H9 (cell line): ENCODE data around the gene SNX12. TPM values are rescaled to one million over a fixed set of nuclear protein-coding genes. Genes with fewer than 3 reads are reported as not detected.

Source experiments
- DNase-seq: peaks from one replicate; pipeline ENCODE4 v3.0.0-alpha.2; 2017
- H2AFZ ChIP-seq: one replicate; pipeline ENCODE4 v1.6.1; 2013; ENCODE audit warnings: mild to moderate bottlenecking, low read length, control low read depth, moderate library complexity
- H2AK5ac ChIP-seq: 2 replicates; pipeline ENCODE4 v1.6.1; 2013; ENCODE audit warnings: low read length, control low read depth, mixed read lengths; ENCODE audit not compliant: insufficient read length
- H2BK120ac ChIP-seq: one replicate; pipeline ENCODE4 v1.6.1; 2013; ENCODE audit warnings: low read depth, mild to moderate bottlenecking, low read length, control low read depth, inconsistent platforms; ENCODE audit not compliant: poor library complexity, severe bottlenecking
- H2BK12ac ChIP-seq: 2 replicates; pipeline ENCODE4 v1.6.1; 2013; ENCODE audit warnings: low read length, control low read depth, mixed read lengths, low read depth; ENCODE audit not compliant: insufficient read length
- H2BK15ac ChIP-seq: 2 replicates; pipeline ENCODE4 v1.6.1; 2013; ENCODE audit warnings: low read depth, low read length, control low read depth
- H2BK20ac ChIP-seq: one replicate; pipeline ENCODE4 v1.6.1; 2013; ENCODE audit warnings: low read depth, mild to moderate bottlenecking, low read length, control low read depth, inconsistent platforms; ENCODE audit not compliant: poor library complexity, severe bottlenecking
- H2BK5ac ChIP-seq: 2 replicates; pipeline ENCODE4 v1.6.1; 2013; ENCODE audit warnings: low read length, control low read depth, mixed read lengths; ENCODE audit not compliant: insufficient read length
- H3K14ac ChIP-seq: 2 replicates; pipeline ENCODE4 v1.6.1; 2013; ENCODE audit warnings: low read length, control low read depth; ENCODE audit not compliant: insufficient read depth
- H3K18ac ChIP-seq: 2 replicates; pipeline ENCODE4 v1.6.1; 2013; ENCODE audit warnings: low read depth, mild to moderate bottlenecking, mixed read lengths, low read length, control low read depth; ENCODE audit not compliant: insufficient read length
- H3K23ac ChIP-seq: 2 replicates; pipeline ENCODE4 v1.6.1; 2013; ENCODE audit warnings: low read length, control low read depth, mixed read lengths, low read depth; ENCODE audit not compliant: insufficient read length
- H3K23me2 ChIP-seq: 2 replicates; pipeline ENCODE4 v1.6.1; 2013; ENCODE audit warnings: low read depth, mild to moderate bottlenecking, mixed read lengths, low read length, control low read depth; ENCODE audit not compliant: insufficient read length, poor library complexity, severe bottlenecking
- H3K27ac ChIP-seq: 2 replicates; pipeline ENCODE4 v1.5.1; 2013; ENCODE audit warnings: low read length, control low read depth, mixed read lengths, low read depth; ENCODE audit not compliant: insufficient read length
- H3K27me3 ChIP-seq: 2 replicates; pipeline ENCODE4 v1.6.1; 2013; ENCODE audit warnings: low read length, control low read depth, inconsistent platforms; ENCODE audit not compliant: insufficient read depth
- H3K4ac ChIP-seq: 2 replicates; pipeline ENCODE4 v1.6.1; 2013; ENCODE audit warnings: low read depth, mild to moderate bottlenecking, control low read depth, inconsistent platforms, low read length, moderate library complexity
- H3K4me1 ChIP-seq: 2 replicates; pipeline ENCODE4 v1.6.1; 2013; ENCODE audit warnings: low read length, control low read depth, inconsistent platforms; ENCODE audit not compliant: insufficient read depth
- H3K4me2 ChIP-seq: 2 replicates; pipeline ENCODE4 v1.6.1; 2013; ENCODE audit warnings: low read length, control low read depth, mixed read lengths; ENCODE audit not compliant: insufficient read length, insufficient read depth
- H3K56ac ChIP-seq: 2 replicates; pipeline ENCODE4 v1.6.1; 2013; ENCODE audit warnings: low read depth, mild to moderate bottlenecking, mixed read lengths, low read length, control low read depth; ENCODE audit not compliant: insufficient read length
- H3K79me1 ChIP-seq: 2 replicates; pipeline ENCODE4 v1.6.1; 2013; ENCODE audit warnings: low read depth, mild to moderate bottlenecking, moderate library complexity, low read length, control low read depth, inconsistent platforms; ENCODE audit not compliant: insufficient read depth, poor library complexity, severe bottlenecking
- H3K79me2 ChIP-seq: 2 replicates; pipeline ENCODE4 v1.6.1; 2013; ENCODE audit warnings: low read length, control low read depth, inconsistent platforms; ENCODE audit not compliant: insufficient read depth
- H3K9ac ChIP-seq: 2 replicates; pipeline ENCODE4 v1.6.1; 2013; ENCODE audit warnings: low read length, control low read depth, mixed read lengths; ENCODE audit not compliant: insufficient read length; ENCODE audit errors: extremely low read depth
- H3K9me3 ChIP-seq: one replicate; pipeline ENCODE4 v1.6.1; 2013; ENCODE audit warnings: low read depth, low read length, inconsistent platforms; ENCODE audit not compliant: control insufficient read depth
- H3T11ph ChIP-seq: one replicate; pipeline ENCODE4 v1.6.1; 2013; ENCODE audit warnings: mild to moderate bottlenecking, low read length, control low read depth, inconsistent platforms
- H4K20me1 ChIP-seq: one replicate; pipeline ENCODE4 v1.6.1; 2013; ENCODE audit not compliant: control insufficient read depth, insufficient read length, insufficient read depth
- H4K5ac ChIP-seq: 2 replicates; pipeline ENCODE4 v1.6.1; 2013; ENCODE audit warnings: low read depth, mild to moderate bottlenecking, mixed read lengths, low read length, control low read depth; ENCODE audit not compliant: insufficient read length
- H4K8ac ChIP-seq: replicated peaks from 2 replicates; pipeline ENCODE4 v1.6.1; 2013; ENCODE audit warnings: low read length, control low read depth, mixed read lengths, low read depth; ENCODE audit not compliant: insufficient read length
- H4K91ac ChIP-seq: 2 replicates; pipeline ENCODE4 v1.6.1; 2013; ENCODE audit warnings: low read depth, mild to moderate bottlenecking, moderate library complexity, mixed read lengths, low read length, control low read depth; ENCODE audit not compliant: insufficient read length
- H3K27ac Mint-ChIP-seq, 3 experiments: 2 replicates in 2 of 3; 3 replicates in 1 of 3; pipeline ENCODE4 v1.8.0; 2020 to 2021; ENCODE audit warnings: mixed read lengths in 3 of 3, mild to moderate bottlenecking in 1 of 3, moderate library complexity in 1 of 3
- H3K27me3 Mint-ChIP-seq: 2 replicates; pipeline ENCODE4 v1.8.0; 2021; ENCODE audit warnings: low read depth, mild to moderate bottlenecking, moderate library complexity, mixed read lengths
- H3K36me3 Mint-ChIP-seq, 3 experiments: 2 replicates in 2 of 3; 3 replicates in 1 of 3; pipeline ENCODE4 v1.8.0; 2020 to 2021; ENCODE audit warnings: low read depth in 3 of 3, mixed read lengths in 3 of 3; ENCODE audit not compliant: insufficient read depth in 1 of 3
- H3K4me1 Mint-ChIP-seq, 2 experiments: 2 replicates each; pipeline ENCODE4 v1.8.0; 2020; ENCODE audit warnings: mixed read lengths in 2 of 2
- H3K4me3 Mint-ChIP-seq, 2 experiments: 2 replicates in 1 of 2; 3 replicates in 1 of 2; pipeline ENCODE4 v1.8.0; 2020 to 2021; ENCODE audit warnings: mild to moderate bottlenecking in 2 of 2, mixed read lengths in 2 of 2, moderate library complexity in 1 of 2
- H3K9me3 Mint-ChIP-seq, 2 experiments: 2 replicates in 1 of 2; 3 replicates in 1 of 2; pipeline ENCODE4 v1.8.0; 2020; ENCODE audit warnings: mild to moderate bottlenecking in 2 of 2, mixed read lengths in 2 of 2, moderate library complexity in 1 of 2
- CTCF ChIP-seq: fragments of 200-600 bp; sonication (generic); conservative IDR thresholded peaks from 3 replicates; pipeline ENCODE4 v1.8.0; 2021; ENCODE audit warnings: antibody characterized with exemption, mild to moderate bottlenecking
- WGBS: extraction: QIAGEN DNeasy Blood & Tissue Kit; methylation state at CpG from one replicate; pipeline ENCODE4 v1.1.7; 2013; ENCODE audit warnings: missing lambda C conversion rate, low lambda C conversion rate, mixed read lengths; ENCODE audit not compliant: insufficient read length; ENCODE audit errors: extremely low coverage; 5-methylcytosine and 5-hydroxymethylcytosine counted together
- total RNA-seq: library from RNA; stranded (reverse); gene quantifications from 2 replicates; pipeline ENCODE4 v1.2.1, GENCODE V29; 2021

Gene SNX12
- total RNA-seq, 1 experiment from 2014 or later: 69.1 TPM

- Histone ChIP-seq H3K27me3 (no peaks in the 10 kb centered on the region), H2BK20ac (no peak overlapping the region), H3K23ac (no peak overlapping the region), H3K9me3 (peaks cover 19% of the 10 kb centered on the region), H4K5ac (no peak overlapping the region), H3T11ph (no peak overlapping the region), H2AK5ac (no peak overlapping the region), H2AFZ (no peak overlapping the region), H3K4me2 (no peak overlapping the region), H4K20me1 (no peaks in the 10 kb centered on the region), H3K18ac (no peak overlapping the region), H3K27ac (no peak overlapping the region), H2BK120ac (no peak overlapping the region), H3K9ac (no peak overlapping the region), H3K4me1 (no peaks in the 10 kb centered on the region), H2BK12ac (no peak overlapping the region), H4K8ac (no peak overlapping the region), H2BK15ac (no peak overlapping the region), H3K23me2 (no peaks in the 10 kb centered on the region), H3K79me1 (no peaks in the 10 kb centered on the region), H3K4ac (no peak overlapping the region), H3K79me2 (no peaks in the 10 kb centered on the region), H4K91ac (no peak overlapping the region), H2BK5ac (no peak overlapping the region), H3K14ac (no peak overlapping the region), H3K56ac (no peak overlapping the region)
- H3K27ac Mint-ChIP-seq: no peak overlapping the region
- no peak for TF ChIP-seq CTCF
- no peaks in the 10 kb centered on the region for H3K4me1 Mint-ChIP-seq
- no peak for DNase-seq
- peaks cover 38 to 46% of the 10 kb centered on the region in 2 experiments for H3K9me3 Mint-ChIP-seq
- no CpG with 5 or more reads among the region's 4 CpGs for WGBS
- no peaks in the 10 kb centered on the region; a peak in 1 of 7 replicates for H3K36me3 Mint-ChIP-seq
- H3K4me3 Mint-ChIP-seq: no peak overlapping the region
- peaks cover 3% of the 10 kb centered on the region for H3K27me3 Mint-ChIP-seq
Measured at GRCh38 chrX:71085900-71086299, 17.8 kb upstream of the SNX12 start.
